H9 (cell line): ENCODE data around the gene FOS. TPM values are rescaled to one million over a fixed set of nuclear protein-coding genes. Genes with fewer than 3 reads are reported as not detected.

Source experiments
- DNase-seq: peaks from one replicate; pipeline ENCODE4 v3.0.0-alpha.2; 2017
- H2AFZ ChIP-seq: one replicate; pipeline ENCODE4 v1.6.1; 2013; ENCODE audit warnings: mild to moderate bottlenecking, low read length, control low read depth, moderate library complexity
- H2AK5ac ChIP-seq: 2 replicates; pipeline ENCODE4 v1.6.1; 2013; ENCODE audit warnings: low read length, control low read depth, mixed read lengths; ENCODE audit not compliant: insufficient read length
- H2BK120ac ChIP-seq: one replicate; pipeline ENCODE4 v1.6.1; 2013; ENCODE audit warnings: low read depth, mild to moderate bottlenecking, low read length, control low read depth, inconsistent platforms; ENCODE audit not compliant: poor library complexity, severe bottlenecking
- H2BK12ac ChIP-seq: 2 replicates; pipeline ENCODE4 v1.6.1; 2013; ENCODE audit warnings: low read length, control low read depth, mixed read lengths, low read depth; ENCODE audit not compliant: insufficient read length
- H2BK15ac ChIP-seq: 2 replicates; pipeline ENCODE4 v1.6.1; 2013; ENCODE audit warnings: low read depth, low read length, control low read depth
- H2BK20ac ChIP-seq: one replicate; pipeline ENCODE4 v1.6.1; 2013; ENCODE audit warnings: low read depth, mild to moderate bottlenecking, low read length, control low read depth, inconsistent platforms; ENCODE audit not compliant: poor library complexity, severe bottlenecking
- H2BK5ac ChIP-seq: 2 replicates; pipeline ENCODE4 v1.6.1; 2013; ENCODE audit warnings: low read length, control low read depth, mixed read lengths; ENCODE audit not compliant: insufficient read length
- H3K14ac ChIP-seq: 2 replicates; pipeline ENCODE4 v1.6.1; 2013; ENCODE audit warnings: low read length, control low read depth; ENCODE audit not compliant: insufficient read depth
- H3K18ac ChIP-seq: 2 replicates; pipeline ENCODE4 v1.6.1; 2013; ENCODE audit warnings: low read depth, mild to moderate bottlenecking, mixed read lengths, low read length, control low read depth; ENCODE audit not compliant: insufficient read length
- H3K23ac ChIP-seq: 2 replicates; pipeline ENCODE4 v1.6.1; 2013; ENCODE audit warnings: low read length, control low read depth, mixed read lengths, low read depth; ENCODE audit not compliant: insufficient read length
- H3K23me2 ChIP-seq: 2 replicates; pipeline ENCODE4 v1.6.1; 2013; ENCODE audit warnings: low read depth, mild to moderate bottlenecking, mixed read lengths, low read length, control low read depth; ENCODE audit not compliant: insufficient read length, poor library complexity, severe bottlenecking
- H3K27ac ChIP-seq: 2 replicates; pipeline ENCODE4 v1.5.1; 2013; ENCODE audit warnings: low read length, control low read depth, mixed read lengths, low read depth; ENCODE audit not compliant: insufficient read length
- H3K27me3 ChIP-seq: 2 replicates; pipeline ENCODE4 v1.6.1; 2013; ENCODE audit warnings: low read length, control low read depth, inconsistent platforms; ENCODE audit not compliant: insufficient read depth
- H3K4ac ChIP-seq: 2 replicates; pipeline ENCODE4 v1.6.1; 2013; ENCODE audit warnings: low read depth, mild to moderate bottlenecking, control low read depth, inconsistent platforms, low read length, moderate library complexity
- H3K4me1 ChIP-seq: 2 replicates; pipeline ENCODE4 v1.6.1; 2013; ENCODE audit warnings: low read length, control low read depth, inconsistent platforms; ENCODE audit not compliant: insufficient read depth
- H3K4me2 ChIP-seq: 2 replicates; pipeline ENCODE4 v1.6.1; 2013; ENCODE audit warnings: low read length, control low read depth, mixed read lengths; ENCODE audit not compliant: insufficient read length, insufficient read depth
- H3K56ac ChIP-seq: 2 replicates; pipeline ENCODE4 v1.6.1; 2013; ENCODE audit warnings: low read depth, mild to moderate bottlenecking, mixed read lengths, low read length, control low read depth; ENCODE audit not compliant: insufficient read length
- H3K79me1 ChIP-seq: 2 replicates; pipeline ENCODE4 v1.6.1; 2013; ENCODE audit warnings: low read depth, mild to moderate bottlenecking, moderate library complexity, low read length, control low read depth, inconsistent platforms; ENCODE audit not compliant: insufficient read depth, poor library complexity, severe bottlenecking
- H3K79me2 ChIP-seq: 2 replicates; pipeline ENCODE4 v1.6.1; 2013; ENCODE audit warnings: low read length, control low read depth, inconsistent platforms; ENCODE audit not compliant: insufficient read depth
- H3K9ac ChIP-seq: 2 replicates; pipeline ENCODE4 v1.6.1; 2013; ENCODE audit warnings: low read length, control low read depth, mixed read lengths; ENCODE audit not compliant: insufficient read length; ENCODE audit errors: extremely low read depth
- H3K9me3 ChIP-seq: one replicate; pipeline ENCODE4 v1.6.1; 2013; ENCODE audit warnings: low read depth, low read length, inconsistent platforms; ENCODE audit not compliant: control insufficient read depth
- H3T11ph ChIP-seq: one replicate; pipeline ENCODE4 v1.6.1; 2013; ENCODE audit warnings: mild to moderate bottlenecking, low read length, control low read depth, inconsistent platforms
- H4K20me1 ChIP-seq: one replicate; pipeline ENCODE4 v1.6.1; 2013; ENCODE audit not compliant: control insufficient read depth, insufficient read length, insufficient read depth
- H4K5ac ChIP-seq: 2 replicates; pipeline ENCODE4 v1.6.1; 2013; ENCODE audit warnings: low read depth, mild to moderate bottlenecking, mixed read lengths, low read length, control low read depth; ENCODE audit not compliant: insufficient read length
- H4K8ac ChIP-seq: replicated peaks from 2 replicates; pipeline ENCODE4 v1.6.1; 2013; ENCODE audit warnings: low read length, control low read depth, mixed read lengths, low read depth; ENCODE audit not compliant: insufficient read length
- H4K91ac ChIP-seq: 2 replicates; pipeline ENCODE4 v1.6.1; 2013; ENCODE audit warnings: low read depth, mild to moderate bottlenecking, moderate library complexity, mixed read lengths, low read length, control low read depth; ENCODE audit not compliant: insufficient read length
- H3K27ac Mint-ChIP-seq, 3 experiments: 2 replicates in 2 of 3; 3 replicates in 1 of 3; pipeline ENCODE4 v1.8.0; 2020 to 2021; ENCODE audit warnings: mixed read lengths in 3 of 3, mild to moderate bottlenecking in 1 of 3, moderate library complexity in 1 of 3
- H3K27me3 Mint-ChIP-seq: 2 replicates; pipeline ENCODE4 v1.8.0; 2021; ENCODE audit warnings: low read depth, mild to moderate bottlenecking, moderate library complexity, mixed read lengths
- H3K36me3 Mint-ChIP-seq, 3 experiments: 2 replicates in 2 of 3; 3 replicates in 1 of 3; pipeline ENCODE4 v1.8.0; 2020 to 2021; ENCODE audit warnings: low read depth in 3 of 3, mixed read lengths in 3 of 3; ENCODE audit not compliant: insufficient read depth in 1 of 3
- H3K4me1 Mint-ChIP-seq, 2 experiments: 2 replicates each; pipeline ENCODE4 v1.8.0; 2020; ENCODE audit warnings: mixed read lengths in 2 of 2
- H3K4me3 Mint-ChIP-seq, 2 experiments: 2 replicates in 1 of 2; 3 replicates in 1 of 2; pipeline ENCODE4 v1.8.0; 2020 to 2021; ENCODE audit warnings: mild to moderate bottlenecking in 2 of 2, mixed read lengths in 2 of 2, moderate library complexity in 1 of 2
- H3K9me3 Mint-ChIP-seq, 2 experiments: 2 replicates in 1 of 2; 3 replicates in 1 of 2; pipeline ENCODE4 v1.8.0; 2020; ENCODE audit warnings: mild to moderate bottlenecking in 2 of 2, mixed read lengths in 2 of 2, moderate library complexity in 1 of 2
- WGBS: extraction: QIAGEN DNeasy Blood & Tissue Kit; methylation state at CpG from one replicate; pipeline ENCODE4 v1.1.7; 2013; ENCODE audit warnings: missing lambda C conversion rate, low lambda C conversion rate, mixed read lengths; ENCODE audit not compliant: insufficient read length; ENCODE audit errors: extremely low coverage; 5-methylcytosine and 5-hydroxymethylcytosine counted together
- total RNA-seq: library from RNA; stranded (reverse); gene quantifications from 2 replicates; pipeline ENCODE4 v1.2.1, GENCODE V29; 2021
- TF ChIP-seq, protein P1 (sequence below): fragments of 200-600 bp; sonication (generic); conservative IDR thresholded peaks from 3 replicates; pipeline ENCODE4 v1.8.0; 2021; ENCODE audit warnings: antibody characterized with exemption, mild to moderate bottlenecking

Gene FOS
- total RNA-seq, 1 experiment from 2014 or later, result 33.9 TPM

- H3K56ac ChIP-seq, result no peak overlapping the region
- Mint-ChIP-seq H3K4me1 (peaks cover 27 to 32% of the 10 kb centered on the region in 2 experiments), H3K4me3 (no peak overlapping the region), H3K27ac (no peak overlapping the region), H3K36me3 (no peaks in the 10 kb centered on the region; a peak in 1 of 7 replicates), H3K27me3 (no peaks in the 10 kb centered on the region), H3K9me3 (no peaks in the 10 kb centered on the region)
- H2BK15ac ChIP-seq, result no peak overlapping the region
- H4K20me1 ChIP-seq, result no peaks in the 10 kb centered on the region
- no peak overlapping the region for H3K4ac ChIP-seq
- no peaks in the 10 kb centered on the region for H3K9me3 ChIP-seq
- H3K27ac ChIP-seq, result no peak overlapping the region
- H3K4me2 ChIP-seq, result no peak overlapping the region
- TF ChIP-seq, protein P1, sequence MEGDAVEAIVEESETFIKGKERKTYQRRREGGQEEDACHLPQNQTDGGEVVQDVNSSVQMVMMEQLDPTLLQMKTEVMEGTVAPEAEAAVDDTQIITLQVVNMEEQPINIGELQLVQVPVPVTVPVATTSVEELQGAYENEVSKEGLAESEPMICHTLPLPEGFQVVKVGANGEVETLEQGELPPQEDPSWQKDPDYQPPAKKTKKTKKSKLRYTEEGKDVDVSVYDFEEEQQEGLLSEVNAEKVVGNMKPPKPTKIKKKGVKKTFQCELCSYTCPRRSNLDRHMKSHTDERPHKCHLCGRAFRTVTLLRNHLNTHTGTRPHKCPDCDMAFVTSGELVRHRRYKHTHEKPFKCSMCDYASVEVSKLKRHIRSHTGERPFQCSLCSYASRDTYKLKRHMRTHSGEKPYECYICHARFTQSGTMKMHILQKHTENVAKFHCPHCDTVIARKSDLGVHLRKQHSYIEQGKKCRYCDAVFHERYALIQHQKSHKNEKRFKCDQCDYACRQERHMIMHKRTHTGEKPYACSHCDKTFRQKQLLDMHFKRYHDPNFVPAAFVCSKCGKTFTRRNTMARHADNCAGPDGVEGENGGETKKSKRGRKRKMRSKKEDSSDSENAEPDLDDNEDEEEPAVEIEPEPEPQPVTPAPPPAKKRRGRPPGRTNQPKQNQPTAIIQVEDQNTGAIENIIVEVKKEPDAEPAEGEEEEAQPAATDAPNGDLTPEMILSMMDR, result no peak
- H4K91ac ChIP-seq, result no peak overlapping the region
- no peaks in the 10 kb centered on the region for H3K23me2 ChIP-seq
- no peaks in the 10 kb centered on the region for H3K79me2 ChIP-seq
- no peak overlapping the region for H2BK12ac ChIP-seq
- no peaks in the 10 kb centered on the region for H3K79me1 ChIP-seq
- DNase-seq, result no peak
- no peak overlapping the region for H3K18ac ChIP-seq
- no peak overlapping the region for H3K23ac ChIP-seq
- no peak overlapping the region for H3T11ph ChIP-seq
- H3K9ac ChIP-seq, result no peak overlapping the region
- no peaks in the 10 kb centered on the region for H3K4me1 ChIP-seq
- no peak overlapping the region for H2BK5ac ChIP-seq
- no peaks in the 10 kb centered on the region for H3K27me3 ChIP-seq
- H2BK20ac ChIP-seq, result no peak overlapping the region
- no peak overlapping the region for H4K5ac ChIP-seq
- WGBS, result no CpG with 5 or more reads among the region's 2 CpGs
- H2AFZ ChIP-seq, result no peak overlapping the region
- no peak overlapping the region for H3K14ac ChIP-seq
- no peak overlapping the region for H2BK120ac ChIP-seq
- H4K8ac ChIP-seq, result no peak overlapping the region
- H2AK5ac ChIP-seq, result no peak overlapping the region
These were observed 28.7 kb upstream of the FOS start for GRCh38 chr14:75249958-75250336.
